ENCODE results near the gene FLOT2.
A peak's percentile ranks its signal among the peaks of the same experiment; 100 is the strongest.

FLOT2 gene

GRCh38 chr17:28896884-28897768, at the start of gene FLOT2:
TSS of gene FLOT2 (minus strand) at chr17:28897733. CDS start at chr17:28897574, 159 bp downstream.
- peak; percentile 81 for DNase-seq (ENCODE audit: low read depth)
- no peaks in the 10 kb centered on the region for H3K36me3 ChIP-seq (ENCODE audit: control insufficient read depth, insufficient read depth, low read length, severe bottlenecking)
- H3K27me3 ChIP-seq (replicated peaks; ENCODE audit: control insufficient read depth, insufficient read depth, low read length): no peaks in the 10 kb centered on the region
- H3K9me3 ChIP-seq (ENCODE audit: control insufficient read depth, low read length): no peaks in the 10 kb centered on the region
- H3K4me3 ChIP-seq (ENCODE audit: low read length): peak within 1 kb of the TSS; percentile 93
- H3K9ac ChIP-seq (ENCODE audit: low read length): peak within 1 kb of the TSS; percentile 90
- peaks cover 24% of the 10 kb centered on the region for H3K4me1 ChIP-seq (ENCODE audit: control insufficient read depth, insufficient read depth, low read length)

GRCh38 chr17:28946239-28946638, 48.7 kb upstream of the FLOT2 start:
- peaks cover 22% of the 10 kb centered on the region for H3K36me3 ChIP-seq (ENCODE audit: control insufficient read depth, insufficient read depth, low read length, severe bottlenecking)
- no peaks in the 10 kb centered on the region for H3K27me3 ChIP-seq (replicated peaks; ENCODE audit: control insufficient read depth, insufficient read depth, low read length)
- peak; percentile 42 for DNase-seq (ENCODE audit: low read depth)
- H3K9ac ChIP-seq (ENCODE audit: low read length): peak overlapping the region; percentile 30
- peaks cover 37% of the 10 kb centered on the region for H3K4me1 ChIP-seq (ENCODE audit: control insufficient read depth, insufficient read depth, low read length)
- no peaks in the 10 kb centered on the region for H3K9me3 ChIP-seq (ENCODE audit: control insufficient read depth, low read length)
- peak overlapping the region; percentile 17 for H3K4me3 ChIP-seq (ENCODE audit: low read length)

- Histone ChIP-seq H3K36me3 (ENCODE audit: control insufficient read depth, insufficient read depth, low read length, severe bottlenecking) (peaks cover 22% of the 10 kb centered on the region), H3K4me3 (ENCODE audit: low read length) (peak overlapping the region; percentile 39), H3K9ac (ENCODE audit: low read length) (no peak overlapping the region), H3K9me3 (ENCODE audit: control insufficient read depth, low read length) (no peaks in the 10 kb centered on the region), H3K4me1 (ENCODE audit: control insufficient read depth, insufficient read depth, low read length) (peaks cover 49% of the 10 kb centered on the region), H3K27me3 (replicated peaks; ENCODE audit: control insufficient read depth, insufficient read depth, low read length) (no peaks in the 10 kb centered on the region)
- DNase-seq (ENCODE audit: low read depth): peak; percentile 35
These were observed 47.6 kb upstream of the FLOT2 start for GRCh38 chr17:28944862-28945741.

GRCh38 chr17:28944343-28944742, 46.8 kb upstream of the FLOT2 start:
- Histone ChIP-seq H3K4me1 (ENCODE audit: control insufficient read depth, insufficient read depth, low read length) (peaks cover 56% of the 10 kb centered on the region), H3K4me3 (ENCODE audit: low read length) (no peak overlapping the region), H3K27me3 (replicated peaks; ENCODE audit: control insufficient read depth, insufficient read depth, low read length) (no peaks in the 10 kb centered on the region), H3K9ac (ENCODE audit: low read length) (no peak overlapping the region), H3K36me3 (ENCODE audit: control insufficient read depth, insufficient read depth, low read length, severe bottlenecking) (peaks cover 22% of the 10 kb centered on the region), H3K9me3 (ENCODE audit: control insufficient read depth, low read length) (no peaks in the 10 kb centered on the region)
- DNase-seq (ENCODE audit: low read depth): no peak

GRCh38 chr17:28942925-28943324, 45.4 kb upstream of the FLOT2 start:
- Histone ChIP-seq H3K27me3 (replicated peaks; ENCODE audit: control insufficient read depth, insufficient read depth, low read length) (no peaks in the 10 kb centered on the region), H3K4me1 (ENCODE audit: control insufficient read depth, insufficient read depth, low read length) (peaks cover 65% of the 10 kb centered on the region), H3K9me3 (ENCODE audit: control insufficient read depth, low read length) (no peaks in the 10 kb centered on the region), H3K4me3 (ENCODE audit: low read length) (no peak overlapping the region), H3K9ac (ENCODE audit: low read length) (no peak overlapping the region), H3K36me3 (ENCODE audit: control insufficient read depth, insufficient read depth, low read length, severe bottlenecking) (peaks cover 22% of the 10 kb centered on the region)
- no peak for DNase-seq (ENCODE audit: low read depth)

- H3K9me3 ChIP-seq (ENCODE audit: control insufficient read depth, low read length): no peaks in the 10 kb centered on the region
- peaks cover 67% of the 10 kb centered on the region for H3K4me1 ChIP-seq (ENCODE audit: control insufficient read depth, insufficient read depth, low read length)
- peaks cover 22% of the 10 kb centered on the region for H3K36me3 ChIP-seq (ENCODE audit: control insufficient read depth, insufficient read depth, low read length, severe bottlenecking)
- DNase-seq (ENCODE audit: low read depth): no peak
- no peak overlapping the region for H3K9ac ChIP-seq (ENCODE audit: low read length)
- H3K27me3 ChIP-seq (replicated peaks; ENCODE audit: control insufficient read depth, insufficient read depth, low read length): no peaks in the 10 kb centered on the region
- H3K4me3 ChIP-seq (ENCODE audit: low read length): no peak overlapping the region
These were observed 43.7 kb upstream of the FLOT2 start for GRCh38 chr17:28941251-28941650.

- Histone ChIP-seq H3K27me3 (replicated peaks; ENCODE audit: control insufficient read depth, insufficient read depth, low read length) (no peaks in the 10 kb centered on the region), H3K36me3 (ENCODE audit: control insufficient read depth, insufficient read depth, low read length, severe bottlenecking) (peaks cover 22% of the 10 kb centered on the region), H3K4me3 (ENCODE audit: low read length) (no peak overlapping the region), H3K9ac (ENCODE audit: low read length) (no peak overlapping the region), H3K9me3 (ENCODE audit: control insufficient read depth, low read length) (no peaks in the 10 kb centered on the region), H3K4me1 (ENCODE audit: control insufficient read depth, insufficient read depth, low read length) (peaks cover 67% of the 10 kb centered on the region)
- no peak for DNase-seq (ENCODE audit: low read depth)
These were observed 43.1 kb upstream of the FLOT2 start for GRCh38 chr17:28940675-28941074.

- no peak for DNase-seq (ENCODE audit: low read depth)
- no peaks in the 10 kb centered on the region for H3K9me3 ChIP-seq (ENCODE audit: control insufficient read depth, low read length)
- H3K27me3 ChIP-seq (replicated peaks; ENCODE audit: control insufficient read depth, insufficient read depth, low read length): no peaks in the 10 kb centered on the region
- peaks cover 62% of the 10 kb centered on the region for H3K4me1 ChIP-seq (ENCODE audit: control insufficient read depth, insufficient read depth, low read length)
- H3K36me3 ChIP-seq (ENCODE audit: control insufficient read depth, insufficient read depth, low read length, severe bottlenecking): peaks cover 22% of the 10 kb centered on the region
- no peak overlapping the region for H3K9ac ChIP-seq (ENCODE audit: low read length)
- H3K4me3 ChIP-seq (ENCODE audit: low read length): no peak overlapping the region
These were observed 42.6 kb upstream of the FLOT2 start for GRCh38 chr17:28940142-28940541.

GRCh38 chr17:28938552-28938951, 41.0 kb upstream of the FLOT2 start:
- DNase-seq (ENCODE audit: low read depth): no peak
- H3K9ac ChIP-seq (ENCODE audit: low read length): no peak overlapping the region
- H3K4me1 ChIP-seq (ENCODE audit: control insufficient read depth, insufficient read depth, low read length): peaks cover 57% of the 10 kb centered on the region
- no peaks in the 10 kb centered on the region for H3K27me3 ChIP-seq (replicated peaks; ENCODE audit: control insufficient read depth, insufficient read depth, low read length)
- peaks cover 13% of the 10 kb centered on the region for H3K36me3 ChIP-seq (ENCODE audit: control insufficient read depth, insufficient read depth, low read length, severe bottlenecking)
- peak overlapping the region; percentile 12 for H3K4me3 ChIP-seq (ENCODE audit: low read length)
- no peaks in the 10 kb centered on the region for H3K9me3 ChIP-seq (ENCODE audit: control insufficient read depth, low read length)

GRCh38 chr17:28937044-28937729, 39.7 kb upstream of the FLOT2 start:
- H3K36me3 ChIP-seq (ENCODE audit: control insufficient read depth, insufficient read depth, low read length, severe bottlenecking): peaks cover 5% of the 10 kb centered on the region
- no peak overlapping the region for H3K9ac ChIP-seq (ENCODE audit: low read length)
- no peak overlapping the region for H3K4me3 ChIP-seq (ENCODE audit: low read length)
- no peaks in the 10 kb centered on the region for H3K9me3 ChIP-seq (ENCODE audit: control insufficient read depth, low read length)
- DNase-seq (ENCODE audit: low read depth): peak; percentile 44
- peaks cover 57% of the 10 kb centered on the region for H3K4me1 ChIP-seq (ENCODE audit: control insufficient read depth, insufficient read depth, low read length)
- no peaks in the 10 kb centered on the region for H3K27me3 ChIP-seq (replicated peaks; ENCODE audit: control insufficient read depth, insufficient read depth, low read length)

All from adipocyte (in vitro differentiated cells).